Suppressor macrophage (primary cell): Measurements from ENCODE around the gene FER1L5.
A peak's percentile ranks its signal among the peaks of the same experiment; 100 is the strongest.

Experiments used
- DNase-seq, 4 experiments: peaks; one replicate each; pipeline ENCODE4 v3.0.0-alpha.2; 2020 to 2022
- total RNA-seq, 17 experiments: gene quantifications; one replicate each; lab custom pipeline; 2026; ENCODE audit warnings: mixed read lengths in 6 of 17, inconsistent platforms in 3 of 17; lab: John Stamatoyannopoulos, UW

FER1L5 gene
- total RNA-seq: 0 to 8.2 (median 0) reads per million in 17 experiments

GRCh38 chr2:96642564-96643360 lies at the start of gene FER1L5:
Gene FER1L5 (plus strand): TSS chr2:96642764. CDS start chr2:96642837, 73 bp downstream.
- DNase-seq: no peak

GRCh38 chr2:96594282-96594681 lies 48.3 kb upstream of the FER1L5 start:
- DNase-seq: no peak

GRCh38 chr2:96594691-96595152 lies 47.8 kb upstream of the FER1L5 start:
- no peak for DNase-seq

GRCh38 chr2:96596596-96596995 lies 46.0 kb upstream of the FER1L5 start:
- no peak for DNase-seq

- DNase-seq: no peak
Measured at GRCh38 chr2:96599941-96600340, 42.6 kb upstream of the FER1L5 start.

GRCh38 chr2:96601382-96602292 lies 40.9 kb upstream of the FER1L5 start:
- DNase-seq: no peak

- DNase-seq: no peak
Measured at GRCh38 chr2:96602330-96602823, 40.2 kb upstream of the FER1L5 start.

- no peak for DNase-seq
Measured at GRCh38 chr2:96604104-96604503, 38.5 kb upstream of the FER1L5 start.

- peak; percentile 69 to 85 (median 82) for DNase-seq
Measured at GRCh38 chr2:96608469-96609455, 33.8 kb upstream of the FER1L5 start.

- DNase-seq: no peak
Measured at GRCh38 chr2:96616128-96616527, 26.4 kb upstream of the FER1L5 start.

GRCh38 chr2:96616535-96616934 lies 26.0 kb upstream of the FER1L5 start:
- DNase-seq: no peak

GRCh38 chr2:96617012-96617411 lies 25.6 kb upstream of the FER1L5 start:
- DNase-seq: no peak

GRCh38 chr2:96618596-96619283 lies 23.8 kb upstream of the FER1L5 start:
- peak; percentile 40 to 72 (median 68) for DNase-seq

- DNase-seq: no peak
Measured at GRCh38 chr2:96622544-96622943, 20.0 kb upstream of the FER1L5 start.

GRCh38 chr2:96623116-96623515 lies 19.4 kb upstream of the FER1L5 start:
- peak; percentile 69 to 88 (median 82) for DNase-seq

- DNase-seq: no peak
Measured at GRCh38 chr2:96625571-96626552, 16.7 kb upstream of the FER1L5 start.

GRCh38 chr2:96626553-96626942 lies 16.0 kb upstream of the FER1L5 start:
- no peak for DNase-seq

GRCh38 chr2:96631804-96632435 lies 10.6 kb upstream of the FER1L5 start:
- no peak for DNase-seq

- no peak for DNase-seq
Measured at GRCh38 chr2:96633641-96634040, 8.9 kb upstream of the FER1L5 start.
